ENCODE measurements around the gene KCNQ2. TPM values are rescaled to one million over a fixed set of nuclear protein-coding genes. Genes with fewer than 3 reads are reported as not detected.

KCNQ2 gene
- total RNA-seq, 1 experiment from 2014 or later = not detected

DNA sequence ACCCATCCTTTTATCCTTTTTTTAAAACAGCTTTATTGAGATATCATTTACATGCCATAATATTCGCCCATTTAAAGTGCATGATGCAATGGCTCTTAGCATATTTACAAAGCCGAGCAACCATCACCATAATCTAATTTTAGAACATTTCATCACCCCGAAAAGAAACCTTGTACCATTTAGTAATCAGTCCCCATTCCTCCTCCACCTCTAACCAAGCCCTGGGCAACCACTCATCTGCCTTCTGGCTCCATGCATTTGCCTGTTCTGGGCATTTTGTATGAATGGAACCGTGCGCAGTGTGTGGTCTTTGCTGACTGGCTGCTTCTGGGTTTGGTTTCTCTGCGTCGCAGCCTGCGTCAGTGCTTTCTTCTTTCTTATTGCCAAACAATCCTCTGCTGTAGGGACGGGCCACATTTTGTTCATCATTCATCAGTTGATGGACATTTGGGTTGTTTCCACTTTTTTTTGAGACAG, 36.7 kb upstream of the KCNQ2 start:
- CTCF ChIA-PET = interaction anchor here (0.7 to 0.9 kb wide), 2 partner anchors 13 to 353 kb away, joined by 3 to 5 read pairs; no protein-coding TSS in a partner anchor
- BruUV-seq (replicated peaks) = no TSS peak
- no peaks in the 10 kb centered on the region for H3K9me3 Mint-ChIP-seq (ENCODE audit: unreplicated experiment)
- DNase-seq (ENCODE audit: unreplicated experiment) = no peak
- H3K27me3 Mint-ChIP-seq (ENCODE audit: insufficient read depth, unreplicated experiment) = peaks cover 51% of the 10 kb centered on the region
- H3K4me3 Mint-ChIP-seq (ENCODE audit: unreplicated experiment) = no peak overlapping the region
- intact Hi-C loops (cut with micrococcal nuclease) = no loop called here
- peaks cover 8% of the 10 kb centered on the region for H3K4me1 Mint-ChIP-seq (ENCODE audit: insufficient read depth, unreplicated experiment)
- TF ChIP-seq, protein P1, sequence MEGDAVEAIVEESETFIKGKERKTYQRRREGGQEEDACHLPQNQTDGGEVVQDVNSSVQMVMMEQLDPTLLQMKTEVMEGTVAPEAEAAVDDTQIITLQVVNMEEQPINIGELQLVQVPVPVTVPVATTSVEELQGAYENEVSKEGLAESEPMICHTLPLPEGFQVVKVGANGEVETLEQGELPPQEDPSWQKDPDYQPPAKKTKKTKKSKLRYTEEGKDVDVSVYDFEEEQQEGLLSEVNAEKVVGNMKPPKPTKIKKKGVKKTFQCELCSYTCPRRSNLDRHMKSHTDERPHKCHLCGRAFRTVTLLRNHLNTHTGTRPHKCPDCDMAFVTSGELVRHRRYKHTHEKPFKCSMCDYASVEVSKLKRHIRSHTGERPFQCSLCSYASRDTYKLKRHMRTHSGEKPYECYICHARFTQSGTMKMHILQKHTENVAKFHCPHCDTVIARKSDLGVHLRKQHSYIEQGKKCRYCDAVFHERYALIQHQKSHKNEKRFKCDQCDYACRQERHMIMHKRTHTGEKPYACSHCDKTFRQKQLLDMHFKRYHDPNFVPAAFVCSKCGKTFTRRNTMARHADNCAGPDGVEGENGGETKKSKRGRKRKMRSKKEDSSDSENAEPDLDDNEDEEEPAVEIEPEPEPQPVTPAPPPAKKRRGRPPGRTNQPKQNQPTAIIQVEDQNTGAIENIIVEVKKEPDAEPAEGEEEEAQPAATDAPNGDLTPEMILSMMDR (IDR thresholded peaks at IDR 0.05; ENCODE audit: unreplicated experiment) = no peak
- no peak overlapping the region for H3K27ac Mint-ChIP-seq (ENCODE audit: low read depth, unreplicated experiment)
- no peaks in the 10 kb centered on the region for H3K36me3 Mint-ChIP-seq (ENCODE audit: insufficient read depth, unreplicated experiment)
- POLR2A ChIA-PET = interaction anchor here (1.1 kb wide), 1 partner anchor 12 kb away, joined by 9 read pairs; the partner anchor contains the start of gene PPDPF

DNA sequence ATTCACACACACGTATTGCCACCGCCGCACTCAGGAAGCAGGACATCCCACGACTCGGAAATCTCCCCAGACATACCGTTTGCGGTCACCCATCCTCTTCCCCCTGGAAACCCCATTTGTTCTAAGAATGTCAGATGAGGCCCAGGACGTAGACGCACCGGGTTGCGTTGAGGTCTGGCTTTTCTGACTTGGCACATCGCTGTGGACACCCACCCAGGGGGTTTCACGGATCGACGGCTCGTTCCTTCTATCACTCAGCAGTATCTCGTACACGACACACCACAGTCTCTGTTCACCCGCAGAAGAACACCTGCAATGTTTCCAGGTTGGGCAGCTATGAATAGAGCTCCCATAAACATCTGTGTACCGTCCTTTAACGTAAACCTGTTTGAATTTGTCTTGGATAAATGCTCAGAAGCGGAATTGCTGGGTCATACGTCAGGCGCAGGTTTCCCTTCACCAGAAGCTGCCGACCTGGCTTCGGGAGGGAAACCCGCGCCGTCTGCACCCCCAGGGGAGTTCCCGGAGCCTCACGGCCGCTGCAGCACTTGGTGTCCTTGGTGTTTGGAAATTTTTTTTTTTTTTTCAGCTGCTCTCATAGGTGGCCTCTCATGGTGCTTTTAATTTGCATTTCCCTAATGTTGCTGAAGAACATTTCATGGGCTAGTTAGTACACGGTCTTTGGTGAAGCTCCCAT, 35.8 kb upstream of the KCNQ2 start:
- Mint-ChIP-seq H3K4me1 (ENCODE audit: insufficient read depth, unreplicated experiment) (peaks cover 8% of the 10 kb centered on the region), H3K9me3 (ENCODE audit: unreplicated experiment) (no peaks in the 10 kb centered on the region), H3K4me3 (ENCODE audit: unreplicated experiment) (no peak overlapping the region), H3K27ac (ENCODE audit: low read depth, unreplicated experiment) (no peak overlapping the region), H3K36me3 (ENCODE audit: insufficient read depth, unreplicated experiment) (no peaks in the 10 kb centered on the region), H3K27me3 (ENCODE audit: insufficient read depth, unreplicated experiment) (peaks cover 42% of the 10 kb centered on the region)
- CTCF ChIA-PET = interaction anchor here (0.7 to 1.4 kb wide), 2 partner anchors 12 to 410 kb away, joined by 6 to 12 read pairs; no protein-coding TSS in a partner anchor
- TF ChIP-seq, protein P1 (IDR thresholded peaks at IDR 0.05; ENCODE audit: unreplicated experiment) = no peak
- BruUV-seq (replicated peaks) = no TSS peak
- DNase-seq (ENCODE audit: unreplicated experiment) = no peak
- intact Hi-C loops (cut with micrococcal nuclease) = no loop called here
- POLR2A ChIA-PET = interaction anchor here (0.6 to 1.1 kb wide), 2 partner anchors 12 to 27 kb away, joined by 3 to 9 read pairs; partner anchors contain the start of gene PPDPF

DNA sequence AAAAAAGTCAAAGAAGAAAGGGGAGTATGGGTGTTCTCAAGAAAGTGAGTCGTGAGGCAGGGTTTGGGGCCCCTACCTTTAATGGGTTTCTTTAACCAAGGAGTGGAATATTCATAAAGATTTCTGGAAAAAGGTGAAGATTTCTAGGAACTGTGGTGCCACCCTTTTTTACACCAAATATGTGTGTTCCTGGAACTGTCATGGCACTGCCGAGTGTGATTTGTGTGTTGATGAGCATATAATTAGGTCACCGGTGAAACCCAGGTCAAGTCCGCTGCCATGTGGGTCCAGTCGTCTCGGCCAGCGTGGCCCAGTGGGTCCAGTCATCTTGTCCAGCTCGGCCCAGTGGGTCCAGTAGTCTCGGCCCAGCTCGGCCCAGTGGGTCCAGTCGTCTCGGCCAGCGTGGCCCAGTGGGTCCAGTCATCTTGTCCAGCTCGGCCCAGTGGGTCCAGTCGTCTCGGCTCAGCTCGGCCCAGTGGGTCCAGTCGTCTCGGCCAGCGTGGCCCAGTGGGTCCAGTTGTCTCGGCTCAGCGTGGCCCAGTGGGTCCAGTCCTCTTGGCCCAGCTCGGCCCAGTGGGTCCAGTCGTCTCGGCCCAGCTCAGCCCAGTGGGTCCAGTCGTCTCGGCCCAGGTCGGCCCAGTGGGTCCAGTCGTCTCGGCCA, 34.8 kb upstream of the KCNQ2 start:
- no peak overlapping the region for H3K27ac Mint-ChIP-seq (ENCODE audit: low read depth, unreplicated experiment)
- POLR2A ChIA-PET = no interaction called here
- intact Hi-C loops (cut with micrococcal nuclease) = no loop called here
- TF ChIP-seq, protein P1 (IDR thresholded peaks at IDR 0.05; ENCODE audit: unreplicated experiment) = no peak
- no peaks in the 10 kb centered on the region for H3K36me3 Mint-ChIP-seq (ENCODE audit: insufficient read depth, unreplicated experiment)
- no peak for DNase-seq (ENCODE audit: unreplicated experiment)
- H3K4me3 Mint-ChIP-seq (ENCODE audit: unreplicated experiment) = no peak overlapping the region
- CTCF ChIA-PET = interaction anchor here (1.4 kb wide), 1 partner anchor 11 kb away, joined by 12 read pairs; no protein-coding TSS in a partner anchor
- no peaks in the 10 kb centered on the region for H3K9me3 Mint-ChIP-seq (ENCODE audit: unreplicated experiment)
- peaks cover 8% of the 10 kb centered on the region for H3K4me1 Mint-ChIP-seq (ENCODE audit: insufficient read depth, unreplicated experiment)
- H3K27me3 Mint-ChIP-seq (ENCODE audit: insufficient read depth, unreplicated experiment) = peaks cover 32% of the 10 kb centered on the region
- BruUV-seq (replicated peaks) = no TSS peak

DNA sequence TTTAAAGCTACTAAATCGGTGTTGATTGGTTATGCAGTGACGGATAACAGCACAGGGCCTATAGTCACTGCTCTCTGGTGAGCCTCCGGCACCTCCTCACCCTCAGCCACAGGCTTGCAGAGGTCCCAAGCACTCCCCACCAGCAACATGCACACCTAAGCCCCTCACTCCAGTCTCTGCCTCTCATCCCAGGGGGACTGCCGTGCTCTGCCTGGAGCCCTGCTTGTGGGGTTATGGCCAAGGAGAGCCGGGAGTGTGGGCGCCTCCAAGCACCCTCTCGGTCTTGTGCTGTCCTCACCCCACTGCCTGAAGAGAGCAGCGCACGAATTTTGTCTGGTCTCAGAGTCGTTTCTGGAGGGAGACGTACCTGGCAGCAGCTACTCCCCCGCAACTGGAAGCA, 33.3 kb upstream of the KCNQ2 start:
- DNase-seq (ENCODE audit: unreplicated experiment) = no peak
- BruUV-seq (replicated peaks) = no TSS peak
- H3K36me3 Mint-ChIP-seq (ENCODE audit: insufficient read depth, unreplicated experiment) = no peaks in the 10 kb centered on the region
- ChIA-PET POLR2A (no interaction called here), CTCF (interaction anchor here (0.6 to 0.9 kb wide), 3 partner anchors 12 to 124 kb away, joined by 3 to 4 read pairs (median 3); no protein-coding TSS in a partner anchor)
- H3K27ac Mint-ChIP-seq (ENCODE audit: low read depth, unreplicated experiment) = no peak overlapping the region
- peaks cover 8% of the 10 kb centered on the region for H3K4me1 Mint-ChIP-seq (ENCODE audit: insufficient read depth, unreplicated experiment)
- TF ChIP-seq, protein P1 (IDR thresholded peaks at IDR 0.05; ENCODE audit: unreplicated experiment) = no peak
- no peaks in the 10 kb centered on the region for H3K9me3 Mint-ChIP-seq (ENCODE audit: unreplicated experiment)
- H3K4me3 Mint-ChIP-seq (ENCODE audit: unreplicated experiment) = no peak overlapping the region
- peaks cover 17% of the 10 kb centered on the region for H3K27me3 Mint-ChIP-seq (ENCODE audit: insufficient read depth, unreplicated experiment)
- intact Hi-C loops (cut with micrococcal nuclease) = no loop called here
